Testis (tissue), 3 donors: ENCODE data around the gene STAC2. TPM values are rescaled to one million over a fixed set of nuclear protein-coding genes. Genes with fewer than 3 reads are reported as not detected.
A peak's percentile ranks its signal among the peaks of the same experiment; 100 is the strongest.

Experiments
- DNase-seq: peaks from one replicate; pipeline ENCODE4 v3.0.0-alpha.2; 2019
- H3K27ac ChIP-seq, 2 donors: fragments of 200-600 bp; sonication (generic); one replicate each; pipeline ENCODE4 v1.5.1; 2019
- H3K27me3 ChIP-seq: fragments of 200-600 bp; sonication (generic); one replicate; pipeline ENCODE4 v1.5.1; 2019
- H3K36me3 ChIP-seq: fragments of 200-600 bp; sonication (generic); one replicate; pipeline ENCODE4 v1.5.1; 2017; ENCODE audit warnings: low read depth; ENCODE audit errors: missing control alignments
- H3K4me1 ChIP-seq: fragments of 200-600 bp; sonication (generic); one replicate; pipeline ENCODE4 v1.5.1; 2019
- H3K4me3 ChIP-seq, 2 donors: fragments of 200-600 bp; sonication (generic); one replicate each; pipeline ENCODE4 v1.5.1; 2017 to 2019
- H3K9me3 ChIP-seq: fragments of 200-600 bp; sonication (generic); one replicate; pipeline ENCODE4 v1.5.1; 2017
- POLR2A ChIP-seq: fragments of 450-650 bp; IDR thresholded peaks from one replicate; pipeline ENCODE4 v1.6.1; 2017; ENCODE audit warnings: antibody characterized with exemption, mild to moderate bottlenecking, moderate library complexity
- WGBS, 2 donors: methylation state at CpG; one replicate each; pipeline ENCODE4 v1.1.5; 2018; 5-methylcytosine and 5-hydroxymethylcytosine counted together
- intact Hi-C: fragments of 100-400 bp; cut with DNase I; formaldehyde crosslinking; loops from one replicate; pipeline ENCODE4 v1.15.1; 2023; ENCODE audit warnings: low total_unique reads
- polyA plus RNA-seq: library from polyadenylated mRNA; stranded (reverse); fragments of 350-450 nt; fragmentation: Illumina TruSeq; extraction: RNeasy Lipid Tissue Mini Kit (QIAGEN cat#74804); gene quantifications from one replicate; pipeline ENCODE4 v1.2.3, GENCODE V29; 2014; ENCODE audit warnings: low read depth, low replicate concordance; ENCODE audit not compliant: insufficient read depth
- total RNA-seq, 2 donors: library from RNA; depleted of rRNA; stranded (reverse); fragments of >200 nt; gene quantifications; one replicate each; pipeline ENCODE4 v1.2.3, GENCODE V29; 2016
- TF ChIP-seq, protein P1 (sequence below), 3 experiments: fragments of 450-650 bp in 2 of 3; fragments of 200-600 bp in 1 of 3; sonication (generic) in 1 of 3; IDR thresholded peaks; one replicate each; pipeline ENCODE4 v1.5.1; 2016 to 2019; ENCODE audit warnings: antibody characterized with exemption in 3 of 3, mild to moderate bottlenecking in 2 of 3, moderate library complexity in 1 of 3

The STAC2 gene
- total and polyA plus RNA-seq, 3 donors from 2014 or later, result 0.24 to 1.1 (median 0.37) TPM

DNA sequence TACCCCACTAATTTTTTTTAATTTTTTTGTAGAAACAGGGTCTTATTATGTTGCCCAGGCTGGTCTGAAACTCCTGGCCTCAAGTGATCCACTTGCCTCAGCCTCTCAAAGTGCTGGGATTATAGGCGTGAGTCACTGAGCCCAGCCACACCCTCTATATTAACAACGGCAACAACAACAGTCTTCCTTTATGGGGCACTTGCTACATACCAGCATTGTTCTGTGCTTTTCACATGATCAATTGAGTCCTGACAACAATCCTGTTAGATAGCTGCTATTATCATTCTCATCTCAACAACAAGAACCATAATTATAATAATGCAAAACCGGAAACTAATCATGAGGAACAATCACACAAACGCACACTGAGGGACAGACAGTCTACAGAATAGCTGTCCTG is 47.2 kb downstream of the STAC2 start:
- Histone ChIP-seq H3K27me3 (no peaks in the 10 kb centered on the region), H3K36me3 (no peaks in the 10 kb centered on the region), H3K4me1 (no peaks in the 10 kb centered on the region), H3K27ac (no peak overlapping the region), H3K4me3 (no peak overlapping the region), H3K9me3 (no peaks in the 10 kb centered on the region)
- no peak for TF ChIP-seq POLR2A
- TF ChIP-seq, protein P1, sequence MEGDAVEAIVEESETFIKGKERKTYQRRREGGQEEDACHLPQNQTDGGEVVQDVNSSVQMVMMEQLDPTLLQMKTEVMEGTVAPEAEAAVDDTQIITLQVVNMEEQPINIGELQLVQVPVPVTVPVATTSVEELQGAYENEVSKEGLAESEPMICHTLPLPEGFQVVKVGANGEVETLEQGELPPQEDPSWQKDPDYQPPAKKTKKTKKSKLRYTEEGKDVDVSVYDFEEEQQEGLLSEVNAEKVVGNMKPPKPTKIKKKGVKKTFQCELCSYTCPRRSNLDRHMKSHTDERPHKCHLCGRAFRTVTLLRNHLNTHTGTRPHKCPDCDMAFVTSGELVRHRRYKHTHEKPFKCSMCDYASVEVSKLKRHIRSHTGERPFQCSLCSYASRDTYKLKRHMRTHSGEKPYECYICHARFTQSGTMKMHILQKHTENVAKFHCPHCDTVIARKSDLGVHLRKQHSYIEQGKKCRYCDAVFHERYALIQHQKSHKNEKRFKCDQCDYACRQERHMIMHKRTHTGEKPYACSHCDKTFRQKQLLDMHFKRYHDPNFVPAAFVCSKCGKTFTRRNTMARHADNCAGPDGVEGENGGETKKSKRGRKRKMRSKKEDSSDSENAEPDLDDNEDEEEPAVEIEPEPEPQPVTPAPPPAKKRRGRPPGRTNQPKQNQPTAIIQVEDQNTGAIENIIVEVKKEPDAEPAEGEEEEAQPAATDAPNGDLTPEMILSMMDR (IDR thresholded peaks at IDR 0.05), result no peak
- intact Hi-C loops, result no loop called here
- no peak for DNase-seq
- 86 to 87% methylated on average over 4 of the region's 4 CpGs for WGBS, 2 donors

DNA sequence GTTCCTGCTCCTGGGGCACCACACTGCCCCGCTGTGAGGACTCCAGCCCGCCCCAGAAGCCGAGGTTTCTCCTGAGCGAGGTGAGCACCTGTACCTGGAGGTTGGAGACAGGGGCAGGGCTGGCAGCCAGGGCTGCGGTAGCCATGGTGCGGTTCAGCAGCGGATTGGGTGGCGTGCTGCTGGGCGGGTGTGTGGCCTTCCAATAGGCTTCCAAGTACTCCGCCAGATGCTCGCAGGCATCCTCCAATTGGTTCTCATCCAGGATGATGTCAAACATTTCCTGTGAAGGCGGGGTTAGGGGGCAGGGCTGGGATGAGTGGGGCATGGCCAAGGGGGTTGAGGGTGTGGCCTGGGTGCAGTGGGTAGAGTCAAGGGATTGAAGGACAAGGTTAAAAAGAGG is 48.5 kb downstream of the STAC2 start:
- Histone ChIP-seq H3K27ac (no peak overlapping the region), H3K4me3 (no peak overlapping the region), H3K36me3 (no peaks in the 10 kb centered on the region), H3K9me3 (no peaks in the 10 kb centered on the region), H3K4me1 (no peaks in the 10 kb centered on the region), H3K27me3 (no peaks in the 10 kb centered on the region)
- DNase-seq, result peak; percentile 60
- WGBS, 2 donors, result 48 to 62% methylated on average over 3 to 11 of the region's 12 CpGs
- TF ChIP-seq POLR2A, result no peak
- TF ChIP-seq, protein P1 (IDR thresholded peaks at IDR 0.05), result no peak
- intact Hi-C loops, result no loop called here

DNA sequence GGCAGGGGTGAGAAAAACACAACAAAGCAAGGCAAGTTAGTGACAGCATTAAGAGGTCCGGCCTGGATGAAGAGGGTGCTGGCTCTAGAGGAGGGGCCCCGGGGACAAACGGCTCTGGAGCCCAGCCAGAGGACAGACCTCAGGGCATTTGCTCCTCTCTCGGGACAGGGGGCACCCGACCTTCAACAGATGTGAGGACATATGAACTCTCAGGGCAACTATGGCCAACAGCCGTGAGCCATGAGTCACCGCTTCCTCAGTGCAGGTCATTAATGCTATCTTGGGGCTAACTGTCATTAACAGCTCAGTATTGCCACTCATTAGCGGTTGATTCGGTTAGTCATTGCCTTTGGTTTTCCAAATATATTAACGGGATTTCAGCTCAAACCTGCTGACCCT is 50.1 kb downstream of the STAC2 start:
- no peak for DNase-seq
- Histone ChIP-seq H3K4me1 (no peaks in the 10 kb centered on the region), H3K27me3 (no peaks in the 10 kb centered on the region), H3K27ac (no peak overlapping the region), H3K4me3 (peak overlapping the region in 1 of 2 donors; percentile 41), H3K36me3 (no peaks in the 10 kb centered on the region), H3K9me3 (no peaks in the 10 kb centered on the region)
- 57 to 65% methylated on average over 10 of the region's 10 CpGs for WGBS, 2 donors
- no peak for TF ChIP-seq POLR2A
- TF ChIP-seq, protein P1 (IDR thresholded peaks at IDR 0.05), result no peak
- intact Hi-C loops, result no loop called here

DNA sequence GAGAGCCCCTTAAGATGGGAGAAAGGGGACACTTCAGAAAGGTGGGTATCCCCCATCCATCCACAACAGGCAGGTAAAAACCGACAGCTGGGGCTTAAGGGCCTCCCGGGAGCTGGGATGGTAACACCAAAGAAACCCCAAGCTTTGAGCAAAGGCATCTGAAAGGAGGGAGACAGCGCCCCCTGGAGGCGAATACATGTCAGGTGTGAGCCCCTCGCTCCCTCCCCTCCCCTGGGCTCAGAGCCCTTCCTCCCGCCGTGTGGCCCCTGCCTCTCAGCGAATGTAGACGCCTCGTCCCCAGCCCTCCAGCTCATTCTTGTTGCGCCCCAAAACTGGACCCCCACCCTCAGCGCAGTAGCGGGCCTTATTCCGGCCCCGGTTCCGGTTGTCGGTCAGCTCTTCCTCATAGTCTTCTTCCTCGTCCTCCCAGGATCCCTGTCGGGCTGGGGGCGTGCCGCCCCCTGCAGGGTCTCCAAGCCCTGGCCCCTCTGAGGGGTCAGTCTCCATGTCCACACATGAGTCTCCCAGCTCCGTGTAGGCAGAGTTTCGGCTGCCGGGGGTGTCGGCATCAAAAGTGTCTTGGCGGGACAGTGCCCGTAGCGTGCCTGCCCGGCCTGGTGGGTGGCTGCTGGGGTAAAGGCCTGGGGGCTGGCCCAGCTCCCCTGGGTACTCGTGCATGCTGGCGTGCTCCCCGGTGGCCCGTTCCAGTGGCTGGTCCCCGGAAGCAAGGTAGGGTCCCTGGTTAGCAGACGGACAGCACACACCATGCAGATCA is 50.6 kb downstream of the STAC2 start:
- H3K9me3 ChIP-seq, result no peaks in the 10 kb centered on the region
- no peaks in the 10 kb centered on the region for H3K27me3 ChIP-seq
- peak overlapping the region; percentile 26 to 41 for H3K4me3 ChIP-seq
- no peaks in the 10 kb centered on the region for H3K36me3 ChIP-seq
- no peaks in the 10 kb centered on the region for H3K4me1 ChIP-seq
- TF ChIP-seq POLR2A, result no peak
- TF ChIP-seq, protein P1 (IDR thresholded peaks at IDR 0.05), result peak; percentile 77 to 93 (median 77)
- WGBS, 2 donors, result 40 to 50% methylated on average over 30 to 32 of the region's 35 CpGs
- intact Hi-C loops, result no loop called here
- no peak overlapping the region for H3K27ac ChIP-seq
- DNase-seq, result peak; percentile 88
